Subcutaneous abdominal adipose tissue (tissue), 5 donors: Measurements from ENCODE around the gene SLC25A47.
"Not testable (repeated sequence)": the region's sequence is repeated elsewhere in the genome, so short reads cannot be mapped to it uniquely, and the experiment has no call there.

ENCODE experiments used
- H3K27ac ChIP-seq: one replicate; pipeline ENCODE4 v1.7.0; 2013; ENCODE audit warnings: low read depth, mild to moderate bottlenecking, inconsistent platforms, low read length, moderate library complexity
- H3K27me3 ChIP-seq, 5 donors: one replicate each; pipeline ENCODE4 v1.7.0; 2013; ENCODE audit warnings: low read length in 5 of 5, inconsistent platforms in 1 of 5; ENCODE audit not compliant: control insufficient read depth in 5 of 5, insufficient read depth in 4 of 5
- H3K36me3 ChIP-seq, 5 donors: one replicate each; pipeline ENCODE4 v1.7.0; 2013; ENCODE audit warnings: low read length in 5 of 5; ENCODE audit not compliant: control insufficient read depth in 5 of 5, insufficient read depth in 5 of 5
- H3K4me1 ChIP-seq, 5 donors: one replicate each; pipeline ENCODE4 v1.7.0; 2013; ENCODE audit warnings: low read length in 5 of 5, mild to moderate bottlenecking in 3 of 5, moderate library complexity in 1 of 5; ENCODE audit not compliant: control insufficient read depth in 5 of 5, insufficient read depth in 5 of 5
- H3K4me3 ChIP-seq, 5 donors: one replicate each; pipeline ENCODE4 v1.7.0; 2013; ENCODE audit warnings: low read length in 5 of 5, low read depth in 1 of 5
- H3K9ac ChIP-seq, 5 donors: one replicate each; pipeline ENCODE4 v1.7.0; 2013; ENCODE audit warnings: low read length in 5 of 5, mild to moderate bottlenecking in 4 of 5, moderate library complexity in 3 of 5
- H3K9me3 ChIP-seq, 5 donors: one replicate each; pipeline ENCODE4 v1.7.0; 2013; ENCODE audit warnings: low read length in 5 of 5; ENCODE audit not compliant: control insufficient read depth in 5 of 5
- donor health status: healthy.
- donor health status: healthy.
- donor health status: healthy.
- donor health status: healthy.
- donor health status: healthy.

SLC25A47 gene

DNA sequence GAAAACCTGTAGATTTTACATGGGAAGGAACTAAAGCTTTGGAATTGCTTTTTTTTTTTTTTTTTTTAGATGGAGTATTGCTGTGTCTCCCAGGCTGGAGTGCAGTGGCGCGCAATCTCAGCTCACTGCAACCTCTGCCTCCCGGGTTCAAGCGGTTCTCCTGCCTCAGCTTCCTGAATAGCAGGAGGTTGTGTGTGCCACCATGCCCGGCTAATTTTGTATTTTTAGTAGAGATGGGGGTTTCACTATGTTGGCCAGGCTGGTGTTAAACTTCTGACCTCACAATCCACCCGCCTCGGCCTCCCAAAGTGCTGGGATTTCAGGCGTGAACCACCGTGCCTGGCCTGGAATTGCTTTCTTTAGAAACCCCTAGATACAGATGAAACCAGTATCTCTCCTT is 39.7 kb upstream of the SLC25A47 start:
- H3K36me3 ChIP-seq, H3K4me3 ChIP-seq, H3K27me3 ChIP-seq, H3K9ac ChIP-seq, H3K9me3 ChIP-seq, H3K27ac ChIP-seq: not testable (repeated sequence)
- H3K4me1 ChIP-seq = peaks cover 7 to 43% (median 26%) of the 10 kb centered on the region in 5 donors

DNA sequence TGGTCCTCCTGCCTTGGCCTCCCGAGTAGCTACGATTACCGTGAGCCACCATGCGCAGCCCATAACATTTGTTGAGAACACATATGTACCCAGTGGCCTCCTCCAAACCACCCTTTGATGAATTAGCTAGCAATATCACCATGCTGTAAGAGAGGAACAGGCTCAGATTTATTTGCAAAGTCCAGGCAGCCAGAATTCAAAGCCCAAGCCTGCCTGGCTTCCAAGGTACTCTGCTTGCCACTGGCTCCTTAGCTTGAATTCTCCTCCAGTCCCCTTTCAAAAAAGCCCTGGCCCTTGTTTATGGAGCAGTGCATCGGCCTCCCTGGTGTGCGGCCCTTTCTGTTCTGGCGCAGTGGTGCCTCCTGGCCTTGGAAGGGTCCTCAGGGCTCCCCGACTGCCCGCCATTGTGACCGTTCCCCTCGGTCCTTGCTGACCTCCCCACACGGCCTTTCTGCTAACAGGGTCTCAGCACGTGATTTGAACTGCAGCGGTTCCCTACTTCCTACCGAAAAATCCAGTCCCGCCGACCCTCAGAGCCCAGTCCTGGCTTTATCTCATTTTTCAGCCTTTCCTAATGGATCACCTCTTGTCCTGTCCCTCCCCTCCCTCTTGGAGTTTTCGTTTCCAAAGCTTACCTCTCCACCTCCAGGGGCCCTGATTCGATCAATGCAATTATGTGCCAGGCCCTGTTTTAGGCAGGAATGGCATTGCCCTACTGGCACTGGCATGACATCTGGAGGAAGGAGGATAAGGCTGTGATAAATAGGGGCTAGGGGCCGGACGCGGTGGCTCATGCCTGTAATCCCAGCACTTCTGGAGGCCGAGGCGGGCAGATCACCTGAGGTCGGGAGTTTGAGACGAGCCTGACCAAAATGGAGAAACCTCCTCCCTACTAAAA is 38.9 kb upstream of the SLC25A47 start:
- peaks cover 7 to 43% (median 26%) of the 10 kb centered on the region in 5 donors for H3K4me1 ChIP-seq
- no peaks in the 10 kb centered on the region for H3K27me3 ChIP-seq
- H3K4me3 ChIP-seq = peak overlapping the region in 3 of 5 donors; percentile 43 to 79 (median 68)
- peak overlapping the region; percentile 60 for H3K27ac ChIP-seq
- peaks cover 0 to 10% (median 0%) of the 10 kb centered on the region in 5 donors for H3K36me3 ChIP-seq
- peak overlapping the region in 2 of 5 donors; percentile 84 to 87 for H3K9ac ChIP-seq
- H3K9me3 ChIP-seq = no peaks in the 10 kb centered on the region

GRCh38 chr14:100285021-100285912 is 37.9 kb upstream of the SLC25A47 start:
- Histone ChIP-seq H3K27ac (peak overlapping the region; percentile 60), H3K9ac (peak overlapping the region in 4 of 5 donors; percentile 77 to 91 (median 86)), H3K27me3 (no peaks in the 10 kb centered on the region), H3K4me3 (peak overlapping the region; percentile 43 to 79 (median 69)), H3K4me1 (peaks cover 7 to 43% (median 26%) of the 10 kb centered on the region in 5 donors), H3K36me3 (peaks cover 0 to 10% (median 0%) of the 10 kb centered on the region in 5 donors), H3K9me3 (no peaks in the 10 kb centered on the region)

DNA sequence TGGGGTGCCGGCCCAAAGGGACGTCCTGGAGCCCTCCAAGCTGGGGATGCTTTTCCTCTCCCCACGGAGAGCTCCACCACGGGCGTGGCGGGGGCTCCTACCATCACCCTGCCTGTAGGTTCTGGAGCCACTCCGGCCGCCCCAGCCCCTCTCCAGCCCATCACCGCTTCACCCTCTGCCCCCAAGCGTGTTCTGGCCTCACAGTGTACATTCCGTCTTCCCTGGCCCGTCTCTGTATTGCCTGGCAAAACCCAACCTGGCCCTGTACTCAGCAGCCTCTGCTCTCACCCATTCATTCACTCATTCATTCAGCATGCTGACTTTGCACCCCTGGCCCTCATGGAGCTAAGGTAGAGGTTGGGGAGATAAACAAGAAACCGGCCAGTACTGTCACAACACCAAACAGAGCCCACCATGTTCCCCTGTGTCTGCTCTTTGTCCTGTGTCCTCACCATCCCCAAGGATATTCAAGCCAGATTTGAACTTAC is 37.2 kb upstream of the SLC25A47 start:
- Histone ChIP-seq H3K4me3 (peak overlapping the region in 4 of 5 donors; percentile 68 to 79 (median 74)), H3K9me3 (no peaks in the 10 kb centered on the region), H3K27ac (no peak overlapping the region), H3K9ac (peak overlapping the region in 2 of 5 donors; percentile 87 to 91), H3K36me3 (peaks cover 0 to 14% (median 5%) of the 10 kb centered on the region in 5 donors), H3K27me3 (no peaks in the 10 kb centered on the region), H3K4me1 (peaks cover 7 to 45% (median 26%) of the 10 kb centered on the region in 5 donors)

GRCh38 chr14:100286484-100287191 is 36.5 kb upstream of the SLC25A47 start:
- Histone ChIP-seq H3K27me3 (no peaks in the 10 kb centered on the region), H3K4me1 (peaks cover 5 to 38% (median 19%) of the 10 kb centered on the region in 5 donors), H3K4me3 (no peak overlapping the region), H3K36me3 (peaks cover 0 to 15% (median 6%) of the 10 kb centered on the region in 5 donors), H3K9ac (no peak overlapping the region), H3K27ac (no peak overlapping the region), H3K9me3 (no peaks in the 10 kb centered on the region)

DNA sequence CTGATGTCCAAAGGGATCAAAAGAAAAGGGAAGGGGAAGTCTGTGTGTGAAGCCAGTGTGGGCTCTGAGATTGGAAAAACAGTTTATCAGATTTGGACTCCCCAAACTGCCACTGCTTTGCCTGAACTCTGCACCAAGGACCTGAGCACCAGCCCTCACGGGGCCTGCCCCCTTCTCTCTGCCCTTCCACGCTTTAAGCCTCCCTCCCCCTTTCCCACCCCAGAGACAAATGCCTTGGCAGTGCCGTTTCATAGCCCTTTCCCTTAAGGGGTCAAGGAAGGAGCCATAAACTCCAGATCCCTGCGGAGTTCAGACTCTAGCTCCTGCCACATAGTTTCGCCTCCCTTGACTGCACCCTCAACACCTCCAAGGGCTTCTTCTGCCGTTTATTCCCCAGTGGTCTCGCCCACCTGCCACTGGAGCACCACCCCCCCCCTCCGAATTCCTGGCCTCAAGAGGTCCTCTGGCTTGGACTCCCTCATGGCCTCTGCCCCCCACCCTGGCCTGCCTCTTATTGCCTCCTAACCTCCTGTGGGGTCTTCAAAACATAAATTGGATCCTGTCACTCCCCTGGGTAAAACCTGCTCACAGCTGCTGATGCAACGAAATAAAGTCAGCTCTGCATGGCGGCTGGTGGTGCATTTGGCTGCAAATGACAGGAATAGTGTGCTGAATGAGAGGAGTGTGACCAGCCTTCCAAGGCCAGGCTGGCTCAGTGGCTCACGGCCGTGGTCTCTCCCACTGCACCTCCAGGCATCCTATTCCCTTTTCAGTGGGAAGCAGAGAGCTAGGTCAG is 35.7 kb upstream of the SLC25A47 start:
- Histone ChIP-seq H3K36me3 (peaks cover 0 to 21% (median 7%) of the 10 kb centered on the region in 5 donors), H3K4me3 (no peak overlapping the region), H3K27me3 (no peaks in the 10 kb centered on the region), H3K9me3 (no peaks in the 10 kb centered on the region), H3K27ac (no peak overlapping the region), H3K4me1 (peaks cover 2 to 32% (median 15%) of the 10 kb centered on the region in 5 donors), H3K9ac (no peak overlapping the region)

DNA sequence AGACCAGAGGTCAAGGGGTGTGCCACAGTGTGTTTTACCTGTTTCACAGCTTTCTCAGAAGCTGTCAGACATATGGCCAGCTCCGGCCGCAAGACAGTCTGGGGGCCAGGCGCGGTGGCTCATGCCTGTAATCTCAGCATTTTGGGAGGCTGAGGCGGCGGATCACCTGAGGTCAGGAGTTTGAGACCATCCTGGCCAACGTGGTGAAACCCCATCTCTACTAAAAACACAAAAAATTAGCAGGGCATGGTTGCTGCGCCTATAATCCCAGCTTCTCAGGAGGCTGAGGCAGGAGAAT is 35.2 kb upstream of the SLC25A47 start:
- not testable (repeated sequence) for H3K9me3 ChIP-seq, H3K27ac ChIP-seq

DNA sequence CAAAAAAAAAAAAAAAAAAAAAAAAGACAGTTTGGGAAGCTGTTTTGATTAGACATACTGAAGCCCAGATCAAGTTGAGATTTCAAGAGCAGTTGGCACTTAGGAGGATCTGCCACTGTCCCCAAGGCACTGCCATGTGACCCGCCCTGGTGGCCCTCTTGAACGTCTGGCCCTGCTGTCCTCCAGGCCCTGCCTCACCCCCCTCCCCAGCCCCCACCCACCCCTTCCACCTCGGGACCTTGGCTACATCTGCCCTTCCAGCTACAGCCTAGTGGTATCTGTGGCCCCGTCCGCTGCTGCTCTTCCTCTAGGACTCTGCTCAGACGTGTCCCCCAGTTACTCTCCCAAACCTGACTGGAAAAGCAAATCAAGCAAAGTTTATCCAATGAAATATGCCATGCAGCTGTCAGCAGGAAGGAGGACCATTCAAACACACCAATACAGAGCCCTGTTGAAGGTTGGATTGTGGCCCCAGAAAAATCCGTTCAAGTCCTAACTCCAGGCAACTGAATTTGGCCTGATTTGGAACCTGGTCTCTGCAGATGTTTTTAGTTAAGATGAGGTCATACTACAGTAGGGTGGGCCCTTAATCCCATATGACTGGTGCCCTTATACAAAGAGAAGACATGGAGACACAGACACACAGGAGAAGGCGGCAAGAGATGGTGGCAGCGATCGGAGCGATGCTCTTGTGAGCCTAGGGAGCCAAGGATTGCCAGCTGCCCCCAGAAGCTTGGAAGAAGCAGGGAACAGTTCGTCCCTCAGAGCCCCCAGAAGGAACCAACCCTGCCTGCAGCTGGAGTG is 34.6 kb upstream of the SLC25A47 start:
- no peaks in the 10 kb centered on the region for H3K9me3 ChIP-seq
- H3K4me1 ChIP-seq = peaks cover 2 to 35% (median 19%) of the 10 kb centered on the region in 5 donors
- peaks cover 0 to 25% (median 9%) of the 10 kb centered on the region in 5 donors for H3K36me3 ChIP-seq
- H3K27me3 ChIP-seq = no peaks in the 10 kb centered on the region
- no peak overlapping the region for H3K9ac ChIP-seq
- no peak overlapping the region for H3K27ac ChIP-seq
- H3K4me3 ChIP-seq = no peak overlapping the region

More for the DNA sequence above, 35.2 kb upstream of the SLC25A47 start:
- not testable (repeated sequence) for H3K4me3 ChIP-seq, H3K9ac ChIP-seq, H3K27me3 ChIP-seq
- H3K36me3 ChIP-seq = peaks cover 0 to 25% (median 9%) of the 10 kb centered on the region in 5 donors
- H3K4me1 ChIP-seq = peaks cover 2 to 32% (median 15%) of the 10 kb centered on the region in 5 donors
